Right cardiac atrium (tissue), 5 donors: Measurements from ENCODE around the gene B3GAT3. TPM values are rescaled to one million over a fixed set of nuclear protein-coding genes. Genes with fewer than 3 reads are reported as not detected.
"Not testable (repeated sequence)": the region's sequence is repeated elsewhere in the genome, so short reads cannot be mapped to it uniquely, and the experiment has no call there.

ENCODE experiments used
- ATAC-seq, 2 donors: fragments of 200-7000 bp; cut with Tn5 transposase; one replicate each; pipeline versions ENCODE4 v1.8.0 to v1.9.1; 2020; ENCODE audit warnings: moderate library complexity in 2 of 2, mild to moderate bottlenecking in 1 of 2
- DNase-seq, 3 donors: peaks; one replicate each; pipeline ENCODE4 v3.0.0-alpha.2; 2020
- H3K27ac ChIP-seq: one replicate; pipeline ENCODE4 v1.5.1; 2013; ENCODE audit warnings: mild to moderate bottlenecking, low read length, control low read depth, moderate library complexity
- H3K27me3 ChIP-seq: one replicate; pipeline ENCODE4 v1.6.1; 2013; ENCODE audit not compliant: control insufficient read depth, insufficient read depth
- H3K4me1 ChIP-seq: one replicate; pipeline ENCODE4 v1.6.1; 2013; ENCODE audit warnings: low read length; ENCODE audit not compliant: control insufficient read depth, insufficient read depth
- H3K4me3 ChIP-seq: one replicate; pipeline ENCODE4 v1.5.1; 2013; ENCODE audit warnings: low read length, control low read depth
- H3K9me3 ChIP-seq: one replicate; pipeline ENCODE4 v1.6.1; 2013; ENCODE audit warnings: low read length; ENCODE audit not compliant: control insufficient read depth
- WGBS: extraction: QIAGEN DNeasy Blood & Tissue Kit; methylation state at CpG from one replicate; pipeline ENCODE4 v1.1.7; 2013; 5-methylcytosine and 5-hydroxymethylcytosine counted together
- intact Hi-C, 4 donors: fragments of 100-400 bp; cut with DNase I; formaldehyde crosslinking; loops; one replicate each; pipeline versions ENCODE4 v1.11.0 to v1.14.0; 2022 to 2023
- polyA plus RNA-seq: library from polyadenylated mRNA; stranded (reverse); fragments of 200-250 nt; gene quantifications from one replicate; pipeline ENCODE4 v1.2.3, GENCODE V29; 2013
- total RNA-seq, 4 donors: library from RNA; stranded (reverse); fragmentation: NEBNext Ultra II Directional; extraction: Animal tissue kit (Norgen Biotek cat#: 25700); gene quantifications; one replicate each; pipeline ENCODE4 v1.2.1, GENCODE V29; 2021
- donor health status: healthy with polysubstance abuse.
- donor health status: DM: no; HTN: yes; CAD: no.
- donor health status: DM: no; HTN: no; CAD: no.
- donor health status: DM: no; HTN: yes; CAD: no; lungs with severe emphysema.
- donor health status: DM: yes; HTN: yes; CAD: no.

The B3GAT3 gene
- total and polyA plus RNA-seq, 5 donors, result 10.7 to 23.1 (median 17.3) TPM

DNA sequence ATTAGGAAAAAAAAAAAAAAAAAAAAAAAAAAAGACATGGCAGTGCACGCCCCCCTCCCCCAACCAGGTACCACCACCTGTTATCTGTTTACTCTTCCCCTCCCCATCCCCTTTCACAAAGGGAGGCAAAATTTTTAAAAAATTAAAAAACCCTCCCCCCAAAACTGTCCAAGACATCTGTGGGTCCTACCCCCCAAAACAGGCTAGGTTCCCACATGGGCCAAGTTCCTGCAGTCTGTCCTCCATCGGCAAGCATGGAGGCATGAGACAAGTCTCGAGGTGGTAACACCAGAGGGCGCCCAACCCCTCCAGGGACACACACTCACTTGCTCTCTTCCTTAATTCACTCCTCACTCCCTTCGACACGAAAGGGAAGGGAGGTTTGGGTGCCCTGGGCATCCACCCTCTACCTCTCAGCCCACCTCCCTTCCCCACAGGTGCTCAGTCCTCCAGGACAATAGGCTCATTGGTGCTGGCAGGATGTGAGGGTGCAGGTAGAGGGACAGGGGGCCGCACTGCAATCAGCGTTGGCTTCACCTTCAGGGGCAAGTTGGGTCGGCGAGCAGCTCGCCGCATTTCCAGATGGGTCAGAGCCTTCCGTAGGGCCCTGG is 28.2 kb downstream of the B3GAT3 start:
- Histone ChIP-seq H3K27ac (no peak overlapping the region), H3K9me3 (no peaks in the 10 kb centered on the region), H3K4me1 (peaks cover 9% of the 10 kb centered on the region), H3K27me3 (no peaks in the 10 kb centered on the region), H3K4me3 (no peak overlapping the region)
- 57% methylated on average over 13 of the region's 13 CpGs for WGBS
- ATAC-seq, result peak; percentile 2 to 8
- intact Hi-C loops, result loop anchor here in 1 of 4 donors (10.0 kb wide), 1 partner anchor 61 kb away; the partner anchor contains the start of gene INTS5
- DNase-seq, result peak; percentile 82 to 93 (median 89)

DNA sequence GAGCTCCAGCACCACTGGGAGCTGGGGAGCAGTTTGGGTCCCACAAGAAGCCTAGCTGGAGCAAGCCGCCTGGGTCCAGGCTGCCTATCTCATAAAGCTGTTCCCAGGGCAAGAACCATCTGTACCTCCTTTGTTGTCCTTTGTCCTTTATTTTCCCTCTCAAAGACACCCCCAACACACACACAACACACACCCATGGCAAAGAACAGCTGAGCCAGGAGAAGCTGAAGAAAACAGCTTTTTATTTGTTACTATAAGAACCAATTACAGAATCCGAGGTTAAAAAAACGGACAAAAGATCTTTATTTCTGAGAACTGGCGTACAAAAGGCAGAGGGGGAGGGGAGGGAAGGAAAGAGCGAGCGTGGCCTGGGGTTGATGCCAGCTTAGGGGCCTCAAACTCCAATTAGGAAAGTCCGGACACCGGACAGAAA is 28.8 kb downstream of the B3GAT3 start:
- no peak overlapping the region for H3K4me3 ChIP-seq
- peaks cover 9% of the 10 kb centered on the region for H3K4me1 ChIP-seq
- H3K9me3 ChIP-seq, result no peaks in the 10 kb centered on the region
- DNase-seq, result no peak
- WGBS, result 75% methylated on average over 8 of the region's 8 CpGs
- no peaks in the 10 kb centered on the region for H3K27me3 ChIP-seq
- intact Hi-C loops, result loop anchor here in 1 of 4 donors (10.0 kb wide), 1 partner anchor 62 kb away; the partner anchor contains the start of gene INTS5
- no peak for ATAC-seq
- H3K27ac ChIP-seq, result peak overlapping the region; percentile 97

DNA sequence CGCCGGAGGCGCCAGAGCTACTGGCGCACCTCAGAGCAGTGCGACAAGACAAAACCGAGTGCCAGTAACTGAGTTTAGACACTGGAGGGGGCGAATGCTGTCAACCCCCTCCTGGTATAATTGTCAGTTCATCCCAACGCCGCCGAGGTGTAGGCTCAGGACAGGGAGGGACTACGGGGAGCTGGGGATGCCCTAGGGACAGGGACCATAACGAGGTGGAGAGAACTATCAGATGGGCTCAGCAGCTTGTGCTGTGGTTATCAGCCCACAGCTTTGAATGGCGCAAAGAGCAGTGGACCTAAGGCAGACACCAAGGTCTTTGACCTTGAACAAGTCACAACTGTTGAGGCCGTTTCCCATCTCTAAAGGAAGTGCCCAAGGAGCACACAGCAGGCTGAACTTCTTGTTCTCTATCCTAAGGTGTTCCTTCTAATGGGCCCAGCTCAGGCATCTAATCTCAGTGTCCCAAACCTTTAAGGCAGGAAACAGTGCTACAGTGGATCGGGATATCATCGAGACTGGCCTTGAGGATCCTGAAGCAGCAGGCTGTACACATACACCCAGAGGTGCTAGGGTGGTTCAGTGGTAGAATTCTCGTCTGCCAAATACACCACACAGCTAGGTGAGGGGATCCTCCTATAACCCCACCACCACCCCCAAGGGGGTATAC is 29.5 kb downstream of the B3GAT3 start:
- peak in 1 of 3 donors; percentile 15 for DNase-seq
- peaks cover 9% of the 10 kb centered on the region for H3K4me1 ChIP-seq
- no peaks in the 10 kb centered on the region for H3K9me3 ChIP-seq
- intact Hi-C loops, result loop anchor here in 1 of 4 donors (10.0 kb wide), 1 partner anchor 63 kb away; the partner anchor contains the start of gene INTS5
- peak overlapping the region; percentile 97 for H3K27ac ChIP-seq
- H3K27me3 ChIP-seq, result no peaks in the 10 kb centered on the region
- peak; percentile 20 to 34 for ATAC-seq
- 10% methylated on average over 17 of the region's 17 CpGs for WGBS
- H3K4me3 ChIP-seq, result peak overlapping the region; percentile 53

DNA sequence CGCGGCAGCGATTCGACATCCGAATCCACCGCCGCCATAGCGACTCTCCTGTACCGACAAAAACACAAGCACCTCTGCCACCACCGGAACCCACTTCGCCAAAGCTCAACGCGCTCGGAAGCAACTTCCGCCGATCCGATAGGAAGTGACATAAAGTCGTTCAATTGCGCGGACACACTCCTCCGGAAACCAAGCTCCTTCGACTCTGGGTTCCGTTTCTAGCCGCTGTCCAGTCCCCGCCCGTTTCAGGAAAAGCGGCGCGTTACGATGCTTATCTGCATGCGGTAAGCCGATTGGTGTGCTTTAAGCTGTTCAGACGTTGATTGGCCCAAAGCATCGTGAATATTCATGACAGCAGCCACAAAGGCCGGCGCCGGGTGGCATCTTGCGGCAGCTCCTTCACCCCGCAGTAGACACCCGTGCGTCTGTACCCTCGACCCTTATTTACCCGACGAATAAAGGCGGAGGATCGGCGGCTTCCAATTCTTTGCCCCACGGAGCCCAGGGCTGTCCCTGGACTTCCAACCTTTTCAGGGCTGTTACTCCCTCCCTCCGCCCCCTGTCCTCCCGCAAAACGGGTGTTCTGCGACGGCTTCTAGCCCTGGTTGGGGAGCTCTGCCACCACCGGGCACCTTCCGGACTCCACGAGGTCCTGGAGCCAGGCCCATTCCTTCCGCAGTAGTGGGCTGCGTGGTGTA is 30.2 kb downstream of the B3GAT3 start, which contains the start of gene TUT1:
TSS of gene TUT1 (minus strand) at position 76 of the 698 bp plus-strand sequence. CDS start at position 38, 38 bp downstream.
- Histone ChIP-seq H3K9me3 (no peaks in the 10 kb centered on the region), H3K4me1 (peaks cover 9% of the 10 kb centered on the region), H3K27me3 (no peaks in the 10 kb centered on the region), H3K27ac (peak within 1 kb of the TSS; percentile 97), H3K4me3 (peak within 1 kb of the TSS; percentile 79)
- ATAC-seq (peak; percentile 95 to 96), DNase-seq (peak; percentile 95 to 97 (median 97))
- under 1% methylated on average over 58 of the region's 58 CpGs for WGBS
- intact Hi-C loops, result loop anchor here in 1 of 4 donors (10.0 kb wide), 1 partner anchor 63 kb away; the partner anchor contains the start of gene INTS5

DNA sequence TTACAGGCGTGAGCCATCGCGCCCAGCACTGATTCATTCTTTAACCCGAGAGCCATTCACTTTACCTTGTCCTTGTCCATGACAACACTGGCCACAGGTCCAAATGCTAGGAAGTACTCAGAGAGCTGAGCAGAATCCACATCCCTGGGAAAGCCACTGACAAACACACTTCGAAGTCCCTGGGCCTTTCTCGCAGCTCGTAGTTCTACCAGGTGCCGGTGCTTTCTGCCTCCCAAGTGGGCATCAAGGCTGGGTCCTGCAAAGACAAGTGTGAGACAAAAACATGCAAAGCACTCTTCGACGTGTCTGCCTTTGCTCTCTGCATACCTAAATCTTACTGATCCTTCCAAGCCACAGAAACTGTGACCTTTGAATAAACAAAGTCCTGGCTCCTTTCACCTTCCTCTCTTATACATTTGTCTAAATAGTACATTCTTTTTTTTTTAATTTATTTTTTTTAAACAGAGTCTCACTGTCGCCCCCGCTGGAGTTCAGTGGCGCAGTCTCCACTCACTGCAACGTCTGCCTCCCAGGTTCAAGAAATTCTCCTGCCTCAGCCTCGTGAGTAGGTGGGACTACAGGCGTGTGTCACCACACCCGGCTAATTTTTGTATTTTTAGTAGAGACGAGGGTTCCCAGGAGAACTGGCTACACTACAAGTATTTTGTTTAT is 32.7 kb downstream of the B3GAT3 start:
- H3K27ac ChIP-seq, result no peak overlapping the region
- no peak for ATAC-seq
- H3K27me3 ChIP-seq, result no peaks in the 10 kb centered on the region
- peaks cover 9% of the 10 kb centered on the region for H3K4me1 ChIP-seq
- 69% methylated on average over 18 of the region's 18 CpGs for WGBS
- intact Hi-C loops, result no loop called here
- no peaks in the 10 kb centered on the region for H3K9me3 ChIP-seq
- no peak overlapping the region for H3K4me3 ChIP-seq
- no peak for DNase-seq

DNA sequence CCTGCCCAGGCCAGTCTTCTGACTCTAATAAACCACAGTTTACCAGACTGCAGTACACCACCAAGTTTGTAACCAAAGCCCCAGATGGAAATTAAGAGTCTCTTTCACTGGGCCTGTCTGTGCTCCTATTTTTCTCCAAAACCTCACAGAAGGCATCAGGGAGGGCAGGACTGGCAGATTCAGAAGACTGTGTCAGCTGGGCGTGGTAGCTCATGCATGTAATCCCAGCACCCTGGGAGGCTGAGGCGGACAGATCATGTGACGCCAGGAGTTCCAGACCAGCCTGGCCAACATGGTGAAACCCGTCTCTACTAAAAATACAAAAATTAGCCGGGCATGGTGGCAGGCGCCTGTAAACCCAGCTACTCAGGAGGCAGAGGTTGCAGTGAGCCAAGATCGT is 36.4 kb downstream of the B3GAT3 start:
- H3K4me3 ChIP-seq, H3K27ac ChIP-seq, ATAC-seq, H3K4me1 ChIP-seq, DNase-seq, H3K9me3 ChIP-seq, intact Hi-C loops, H3K27me3 ChIP-seq: not testable (repeated sequence)
- WGBS, result 98% methylated on average over 7 of the region's 7 CpGs

DNA sequence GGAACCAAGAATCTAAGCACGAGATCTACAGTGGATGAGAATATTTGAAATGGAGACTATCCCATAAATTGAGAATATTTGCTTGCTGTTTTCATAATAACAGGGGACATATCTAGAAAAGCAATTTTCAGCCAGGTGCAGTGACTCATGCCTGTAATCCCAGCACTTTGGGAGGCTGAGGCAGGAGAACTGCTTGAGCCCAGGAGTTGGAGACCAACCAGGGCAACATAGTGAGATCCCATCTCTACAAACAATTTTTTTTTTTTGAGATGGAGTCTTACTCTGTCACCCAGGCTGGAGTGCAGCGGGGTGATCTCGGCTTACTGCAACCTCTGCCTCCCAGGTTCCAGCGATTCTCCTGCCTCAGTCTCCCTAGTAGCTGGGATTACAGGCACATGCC is 40.1 kb downstream of the B3GAT3 start:
- 95% methylated on average over 4 of the region's 4 CpGs for WGBS
- DNase-seq, H3K4me1 ChIP-seq, intact Hi-C loops, ATAC-seq, H3K4me3 ChIP-seq, H3K9me3 ChIP-seq, H3K27me3 ChIP-seq, H3K27ac ChIP-seq: not testable (repeated sequence)

DNA sequence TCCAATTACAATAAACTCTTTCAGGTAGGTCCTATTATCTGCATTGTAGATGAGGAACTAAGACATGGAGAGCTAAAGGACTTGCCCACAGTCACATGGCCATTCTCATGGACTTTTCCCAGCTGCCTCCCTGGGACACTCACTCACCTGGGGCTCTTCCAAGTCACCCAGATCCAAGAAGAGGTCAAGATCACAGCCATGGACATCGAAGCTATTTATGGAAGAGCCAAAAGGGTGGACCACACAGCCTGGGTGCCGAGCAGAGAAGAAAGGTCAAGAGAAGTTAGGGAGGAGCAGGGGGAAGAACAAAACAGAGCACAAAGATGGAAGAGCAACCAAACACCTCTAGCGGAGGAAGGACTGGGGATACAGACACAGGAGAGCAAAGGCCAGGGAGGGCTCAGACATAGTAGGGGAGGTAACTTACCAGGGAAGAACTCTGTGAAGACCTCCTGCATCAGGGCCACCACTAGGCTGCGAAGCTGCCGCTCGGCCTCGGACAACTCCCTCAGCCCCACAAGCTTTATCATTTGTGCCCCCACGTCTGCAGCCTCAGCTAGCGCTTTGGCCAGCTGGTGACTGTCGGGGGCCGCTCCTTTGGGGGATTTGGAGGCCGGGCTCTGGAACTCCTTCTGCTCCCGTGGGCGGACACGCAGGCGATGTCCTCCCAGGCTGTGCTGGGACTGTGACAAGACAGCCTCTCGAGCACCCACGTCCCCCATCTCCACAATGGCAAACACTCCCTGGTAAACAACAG is 40.6 kb downstream of the B3GAT3 start:
- Histone ChIP-seq H3K27ac (no peak overlapping the region), H3K4me1 (no peaks in the 10 kb centered on the region), H3K4me3 (no peak overlapping the region), H3K9me3 (no peaks in the 10 kb centered on the region), H3K27me3 (no peaks in the 10 kb centered on the region)
- WGBS, result 84% methylated on average over 18 of the region's 18 CpGs
- ATAC-seq, result no peak
- intact Hi-C loops, result no loop called here
- no peak for DNase-seq

DNA sequence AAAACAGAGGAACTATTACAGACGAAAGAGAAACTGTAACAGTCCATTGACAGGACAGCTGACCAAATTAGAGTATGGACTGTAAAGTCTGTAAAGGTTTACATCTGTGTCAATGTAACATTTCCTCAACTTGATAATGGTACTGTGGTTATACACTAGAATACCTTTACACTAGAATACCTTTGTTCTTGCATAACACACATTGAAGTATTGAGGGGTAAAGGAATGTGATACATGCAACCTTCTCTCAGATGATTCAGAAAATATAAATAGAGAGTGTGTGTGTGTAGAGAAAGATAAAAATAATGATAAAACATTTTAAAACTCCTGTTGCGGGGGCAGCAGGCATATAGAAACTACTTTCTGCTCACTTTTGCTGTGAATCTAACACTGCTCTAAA is 42.5 kb downstream of the B3GAT3 start:
- DNase-seq, result no peak
- no peak overlapping the region for H3K27ac ChIP-seq
- H3K9me3 ChIP-seq, result no peaks in the 10 kb centered on the region
- intact Hi-C loops, result no loop called here
- WGBS, result 88% methylated on average over 2 of the region's 2 CpGs
- no peak for ATAC-seq
- no peaks in the 10 kb centered on the region for H3K27me3 ChIP-seq
- H3K4me3 ChIP-seq, result no peak overlapping the region
- peaks cover 2% of the 10 kb centered on the region for H3K4me1 ChIP-seq

DNA sequence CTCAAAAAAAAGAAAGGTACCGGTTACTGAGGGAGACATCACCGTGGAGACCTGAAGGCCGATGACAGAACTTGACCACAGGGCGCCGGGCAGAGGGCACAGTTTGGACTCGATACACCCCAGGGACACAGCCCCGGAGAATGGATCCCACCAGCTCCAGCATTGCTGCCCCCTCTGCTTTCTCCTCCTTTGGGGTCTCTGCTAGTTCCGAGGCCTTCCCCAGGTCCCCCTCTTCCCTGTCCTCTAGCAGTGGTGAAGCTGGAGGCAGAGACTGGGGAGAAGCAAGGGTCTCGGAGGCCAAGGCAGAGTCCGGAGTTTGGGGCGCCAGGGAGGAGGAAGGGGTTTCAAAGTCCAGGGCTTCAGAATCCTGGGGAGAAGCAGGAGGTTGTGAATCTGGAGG is 43.2 kb downstream of the B3GAT3 start:
- Histone ChIP-seq H3K9me3 (no peaks in the 10 kb centered on the region), H3K27ac (no peak overlapping the region), H3K4me3 (no peak overlapping the region), H3K27me3 (no peaks in the 10 kb centered on the region), H3K4me1 (peaks cover 2% of the 10 kb centered on the region)
- DNase-seq (no peak), ATAC-seq (no peak)
- WGBS, result 96% methylated on average over 11 of the region's 11 CpGs
- intact Hi-C loops, result no loop called here
